Stimulated activated CD8-positive, alpha-beta memory T cell treated with anti-CD3 and anti-CD28 coated beads, Interleukin-7, amount 100 ng/mL, for 24 hours (primary cell): ENCODE measurements around the gene CBY3.
"Not testable (repeated sequence)": the region's sequence is repeated elsewhere in the genome, so short reads cannot be mapped to it uniquely, and the experiment has no call there.

Source experiments
- DNase-seq: peaks from one replicate; pipeline ENCODE4 v3.0.0-alpha.2; 2020; ENCODE audit warnings: low read depth

CBY3 gene

DNA sequence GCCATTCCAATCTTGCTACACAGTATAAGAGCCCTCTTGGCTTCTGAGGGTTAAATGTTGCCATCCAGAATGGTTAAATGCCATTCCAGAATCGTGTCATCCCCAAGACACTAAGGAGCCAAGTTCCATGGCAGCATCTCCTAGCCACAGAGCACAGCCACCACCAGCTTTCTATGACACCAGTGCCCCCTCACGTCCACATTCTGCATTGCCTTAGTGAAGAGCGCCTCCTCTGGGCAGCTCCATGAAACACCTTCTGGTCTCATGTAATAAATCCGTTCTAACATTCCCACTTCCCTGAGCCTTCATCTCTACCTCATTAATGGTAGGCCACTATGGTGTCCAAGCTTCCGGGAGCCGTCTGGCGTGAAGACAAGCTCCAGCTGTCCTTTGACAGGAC lies 12.4 kb downstream of the CBY3 start:
- DNase-seq, result no peak

DNA sequence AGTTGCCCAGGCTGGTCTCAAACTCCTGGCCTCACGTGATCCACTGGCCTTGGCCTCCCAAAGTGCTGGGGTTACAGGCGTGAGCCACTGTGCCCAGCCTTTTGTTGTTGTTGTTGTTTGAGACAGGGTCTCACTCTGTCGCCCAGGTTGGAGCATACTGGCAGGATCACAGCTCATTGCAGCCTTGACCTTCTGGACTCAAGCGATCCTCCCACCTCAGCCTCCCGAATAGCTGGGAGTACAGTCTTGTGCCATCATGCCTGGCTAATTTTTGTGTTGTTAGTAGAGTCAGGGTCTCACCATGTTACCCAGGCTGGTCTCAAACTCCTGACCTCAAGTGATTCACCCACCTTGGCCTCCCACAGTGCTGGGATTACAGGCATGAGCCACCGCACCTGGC lies 19.2 kb downstream of the CBY3 start:
- DNase-seq, result not testable (repeated sequence)

DNA sequence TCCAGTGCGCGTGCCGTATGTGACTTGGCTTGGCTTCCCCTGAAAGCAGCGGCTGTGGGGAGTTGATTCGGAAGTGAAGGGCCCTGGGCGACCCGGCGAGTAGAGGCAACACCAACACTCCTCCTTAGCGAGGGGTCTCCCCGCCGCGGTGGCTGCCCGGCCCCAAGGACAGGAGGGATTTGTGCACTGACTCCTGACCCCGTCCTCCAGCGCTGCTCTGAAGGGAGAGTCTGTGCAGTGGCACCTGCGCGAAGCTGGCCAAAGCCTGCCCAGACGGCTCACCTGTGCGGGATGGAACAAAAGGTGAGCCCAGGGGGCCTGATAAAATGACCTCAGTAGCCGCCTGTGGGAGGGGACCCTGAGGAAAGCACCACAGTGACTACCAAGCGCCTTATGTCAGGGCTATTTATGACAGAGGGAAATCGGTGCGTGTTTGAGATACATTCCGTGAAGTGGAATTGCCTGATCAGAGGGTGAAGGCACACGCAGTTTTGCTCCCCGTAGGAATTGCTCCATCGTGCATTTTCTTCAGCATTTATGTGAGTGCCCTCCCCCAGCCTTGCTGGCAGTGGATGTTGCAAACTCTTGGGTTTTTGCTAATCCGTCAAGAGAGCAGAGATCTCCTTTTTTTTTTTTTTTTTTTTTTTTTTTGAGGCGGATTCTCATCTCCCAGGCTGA lies 22.5 kb downstream of the CBY3 start:
- not testable (repeated sequence) for DNase-seq

DNA sequence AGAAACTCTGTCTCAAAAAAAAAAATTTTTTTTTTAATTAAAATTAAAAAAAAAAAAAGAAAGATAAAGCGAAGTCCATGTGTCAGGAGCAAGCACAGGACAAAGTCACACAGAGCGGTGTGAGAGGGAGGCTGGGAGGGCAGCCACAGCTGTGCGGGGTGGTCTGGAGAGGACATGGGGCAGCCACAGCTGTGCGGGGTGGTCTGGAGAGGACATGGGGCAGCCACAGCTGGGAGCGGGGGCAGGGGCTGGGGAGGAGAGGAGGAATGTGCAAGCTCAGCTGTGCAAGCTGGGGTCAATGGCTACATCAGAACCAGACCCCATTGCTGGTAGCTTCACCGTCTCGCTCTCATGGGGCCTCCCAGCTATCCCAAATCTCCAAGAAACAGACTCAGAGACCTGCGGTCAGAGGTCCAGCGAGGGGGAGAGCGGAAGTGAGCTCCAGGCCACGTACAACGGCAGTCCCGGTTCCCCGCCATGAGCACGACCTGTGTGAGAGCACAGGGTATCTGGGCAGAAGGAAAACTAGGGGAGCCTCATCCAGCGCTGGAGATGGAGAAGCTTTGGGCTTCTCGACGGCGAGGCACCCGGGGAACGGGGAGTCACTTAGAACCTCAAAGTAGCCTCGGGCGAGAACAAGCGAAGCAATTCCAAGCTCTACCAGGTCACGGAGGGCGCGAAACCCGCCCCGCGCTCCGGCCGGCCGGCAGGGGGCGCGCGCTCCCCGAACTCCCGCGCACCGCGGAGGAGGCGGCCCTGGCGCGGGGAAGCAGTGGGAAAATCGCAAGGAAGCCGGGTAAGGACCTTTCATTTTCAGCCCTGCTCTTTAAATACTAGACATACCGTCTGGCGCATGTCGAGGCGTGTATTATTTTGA lies 23.3 kb downstream of the CBY3 start:
- not testable (repeated sequence) for DNase-seq

DNA sequence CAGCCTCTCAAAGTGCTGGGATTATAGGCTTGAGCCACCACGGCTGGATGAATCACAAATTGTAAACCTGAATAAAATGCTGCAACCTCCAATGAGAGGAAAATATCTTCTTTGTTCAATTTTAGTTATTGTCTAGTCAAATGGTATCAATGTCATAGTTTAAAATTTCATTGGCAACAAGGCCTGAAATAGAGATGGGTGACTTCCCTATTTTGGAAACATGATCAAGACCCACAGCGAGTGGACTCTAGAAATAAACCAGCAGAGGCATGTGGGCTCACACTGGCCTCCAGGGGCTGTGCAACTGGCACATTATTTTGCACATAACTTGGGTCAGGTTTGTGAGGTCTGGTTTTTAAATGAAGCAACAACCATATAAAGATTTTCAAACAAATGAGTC lies 27.7 kb downstream of the CBY3 start:
- not testable (repeated sequence) for DNase-seq

DNA sequence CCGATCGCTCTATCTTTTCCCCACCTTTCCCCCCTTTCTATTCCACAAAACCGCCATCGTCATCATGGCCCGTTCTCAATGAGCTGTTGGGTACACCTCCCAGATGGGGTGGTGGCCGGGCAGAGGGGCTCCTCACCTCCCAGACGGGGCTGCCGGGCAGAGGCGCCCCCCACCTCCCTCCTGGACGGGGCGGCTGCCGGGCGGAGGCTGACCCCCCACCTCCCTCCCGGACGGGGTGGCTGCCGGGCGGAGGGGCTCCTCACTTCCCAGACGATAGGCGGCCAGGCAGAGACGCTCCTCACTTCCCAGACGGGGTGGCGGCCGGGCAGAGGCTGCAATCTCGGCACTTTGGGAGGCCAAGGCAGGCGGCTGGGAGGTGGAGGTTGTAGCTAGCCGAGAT lies 30.6 kb downstream of the CBY3 start:
- not testable (repeated sequence) for DNase-seq

DNA sequence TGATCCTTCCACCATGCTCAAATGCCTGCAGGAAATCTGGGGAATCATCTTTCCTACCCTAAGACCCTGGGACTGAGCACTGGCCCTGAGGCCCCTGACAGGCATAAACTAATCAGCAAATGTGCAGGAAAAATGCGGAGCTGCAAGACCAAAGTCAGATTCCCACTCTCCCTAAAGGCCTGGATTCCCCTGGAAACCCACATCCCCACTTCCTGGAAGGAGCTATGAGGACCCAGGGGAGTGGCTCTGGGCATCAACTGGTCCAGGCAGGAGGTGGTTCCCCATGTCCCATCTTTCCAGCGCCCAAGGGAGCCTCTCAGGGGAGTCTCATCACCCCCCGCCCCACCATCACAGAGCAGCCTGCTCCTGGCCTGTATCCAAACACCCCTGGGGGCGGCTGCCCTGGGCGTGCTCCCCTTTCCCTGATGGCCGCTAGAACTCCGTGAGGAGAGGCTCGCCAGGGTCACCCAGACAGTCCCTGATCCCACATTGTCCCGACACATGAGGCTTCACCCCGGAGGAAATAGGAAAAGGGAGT lies 31.6 kb downstream of the CBY3 start:
- not testable (repeated sequence) for DNase-seq

DNA sequence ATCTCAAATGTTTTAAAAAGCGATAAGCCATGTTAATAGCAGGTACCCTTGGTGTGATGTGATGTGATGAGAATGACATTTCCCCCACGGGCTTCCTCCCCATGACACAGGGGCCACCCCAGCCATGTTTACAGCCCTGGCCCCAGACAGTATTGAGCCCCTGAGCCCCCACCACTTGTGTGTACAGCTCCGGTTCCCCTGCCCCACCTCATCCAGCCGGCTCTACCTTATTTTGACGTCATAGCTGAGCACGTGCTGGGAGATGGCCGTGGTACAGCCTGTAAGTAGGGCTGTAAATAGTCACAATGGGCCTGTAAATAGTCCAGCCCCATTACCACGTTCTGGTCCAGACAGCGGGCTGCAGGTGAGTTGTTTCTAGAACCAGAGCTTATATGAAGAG lies 32.4 kb downstream of the CBY3 start:
- no peak for DNase-seq

DNA sequence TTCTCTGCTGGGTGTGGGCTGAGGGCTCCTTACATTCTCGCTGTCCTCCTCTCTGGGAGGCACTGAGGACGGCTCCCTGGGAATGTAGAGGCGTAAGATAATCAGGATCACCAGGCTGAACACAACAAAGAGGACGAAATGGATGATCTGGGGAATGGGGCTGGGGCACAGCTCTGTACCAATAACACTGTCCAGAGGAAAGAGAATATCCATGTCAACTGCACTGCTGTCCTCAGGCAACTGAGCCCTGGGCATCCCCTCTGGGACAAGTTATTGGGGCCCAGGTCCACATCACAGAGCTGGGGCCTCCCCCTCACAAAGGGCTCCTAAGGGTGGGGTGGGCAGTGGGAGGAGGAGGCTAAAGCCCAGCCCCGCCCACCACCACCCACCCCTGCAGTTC lies 36.1 kb downstream of the CBY3 start:
- DNase-seq, result not testable (repeated sequence)

DNA sequence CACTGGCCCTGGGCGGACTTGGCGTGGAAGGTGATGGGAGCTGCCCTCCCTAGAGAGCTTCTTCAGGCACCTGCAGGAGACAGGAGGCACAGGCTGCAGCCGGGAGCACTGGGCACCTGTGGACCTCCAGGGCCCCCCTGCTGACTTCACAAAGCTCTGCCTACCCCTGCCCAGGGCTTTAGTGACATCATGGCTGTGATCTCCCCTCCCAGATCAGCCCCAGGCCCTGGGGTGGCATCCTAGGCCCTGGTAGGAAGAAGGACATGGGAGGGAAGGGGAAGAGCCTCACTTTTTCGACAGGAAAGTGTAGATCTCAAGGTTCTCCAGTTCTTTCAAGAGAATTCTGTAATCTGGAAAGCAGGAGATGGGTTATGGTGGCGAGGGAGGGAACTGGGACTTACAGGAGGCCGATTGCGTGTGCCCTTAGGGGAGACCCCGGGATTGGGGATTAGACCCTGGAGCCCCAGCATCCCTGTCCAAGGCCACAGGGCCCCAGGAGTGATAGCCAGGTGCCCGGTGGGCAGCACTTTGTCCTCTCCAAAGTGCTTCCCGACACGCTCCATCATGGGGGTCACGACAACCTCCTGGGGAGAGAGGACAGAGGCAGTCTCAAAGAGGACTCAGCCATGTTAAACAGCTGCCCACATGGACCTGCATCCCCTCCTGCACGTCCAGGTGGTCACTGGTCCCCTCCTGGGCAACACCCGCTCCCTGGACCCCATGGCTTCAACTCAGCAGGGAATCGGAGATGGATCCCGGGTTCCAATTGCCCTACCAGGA lies 37.5 kb downstream of the CBY3 start:
- not testable (repeated sequence) for DNase-seq

DNA sequence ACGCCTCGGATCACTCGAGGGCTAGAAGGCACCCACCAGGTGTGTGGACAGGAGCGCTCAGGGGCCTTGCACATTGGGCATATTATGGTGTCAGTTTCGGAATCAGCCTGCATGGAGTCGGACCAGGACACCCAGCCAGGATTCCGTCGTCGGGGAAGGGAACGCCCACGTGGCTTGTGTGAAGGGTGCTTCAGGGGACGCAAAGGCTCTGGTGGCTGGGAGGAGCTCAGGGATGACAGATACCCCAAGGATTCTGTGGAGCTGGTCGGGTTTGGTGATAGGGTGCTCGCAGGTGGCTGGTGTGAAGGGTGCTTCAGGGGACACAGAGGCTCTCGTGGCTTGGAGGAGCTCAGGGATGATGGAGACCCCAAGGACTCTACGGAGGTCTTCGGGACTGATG lies 38.2 kb downstream of the CBY3 start:
- DNase-seq, result not testable (repeated sequence)

DNA sequence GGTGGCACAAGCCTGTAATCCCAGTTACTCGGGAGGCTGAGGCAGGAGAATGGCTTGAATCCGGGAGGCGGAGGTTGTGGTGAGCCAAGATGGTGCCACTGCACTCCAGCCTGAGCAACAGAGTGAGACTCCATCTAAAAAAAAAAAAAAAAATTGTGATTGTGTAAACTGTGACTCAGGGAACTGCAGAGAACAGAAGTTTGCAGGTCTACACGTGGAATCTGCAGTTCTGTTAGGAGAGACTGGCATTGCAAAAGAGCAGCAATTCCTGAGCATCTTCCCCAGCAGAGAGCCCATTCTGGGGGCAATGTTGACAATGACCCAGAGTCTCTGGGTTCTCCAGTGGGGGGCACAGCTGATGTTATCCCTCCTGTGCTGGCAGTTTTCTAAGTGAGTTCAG lies 39.1 kb downstream of the CBY3 start:
- not testable (repeated sequence) for DNase-seq

DNA sequence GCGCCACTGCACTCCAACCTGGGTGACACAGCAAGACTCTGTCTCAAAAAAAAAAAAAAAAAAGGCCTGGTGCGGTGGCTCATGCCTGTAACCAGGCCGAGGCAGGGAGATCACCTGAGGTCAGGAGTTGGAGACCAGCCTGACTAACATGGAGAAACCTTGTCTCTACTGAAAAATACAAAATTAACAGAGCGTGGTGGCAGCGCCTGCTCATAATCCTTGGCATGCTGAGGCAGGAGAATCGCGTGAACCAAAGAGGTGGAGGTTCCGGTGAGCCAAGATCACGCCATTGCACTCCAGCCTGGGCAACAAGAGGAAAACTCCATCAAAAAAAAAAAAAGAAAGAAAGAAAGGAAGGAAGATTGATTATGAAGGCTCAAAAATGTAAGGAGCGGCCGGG lies 41.5 kb downstream of the CBY3 start:
- not testable (repeated sequence) for DNase-seq

DNA sequence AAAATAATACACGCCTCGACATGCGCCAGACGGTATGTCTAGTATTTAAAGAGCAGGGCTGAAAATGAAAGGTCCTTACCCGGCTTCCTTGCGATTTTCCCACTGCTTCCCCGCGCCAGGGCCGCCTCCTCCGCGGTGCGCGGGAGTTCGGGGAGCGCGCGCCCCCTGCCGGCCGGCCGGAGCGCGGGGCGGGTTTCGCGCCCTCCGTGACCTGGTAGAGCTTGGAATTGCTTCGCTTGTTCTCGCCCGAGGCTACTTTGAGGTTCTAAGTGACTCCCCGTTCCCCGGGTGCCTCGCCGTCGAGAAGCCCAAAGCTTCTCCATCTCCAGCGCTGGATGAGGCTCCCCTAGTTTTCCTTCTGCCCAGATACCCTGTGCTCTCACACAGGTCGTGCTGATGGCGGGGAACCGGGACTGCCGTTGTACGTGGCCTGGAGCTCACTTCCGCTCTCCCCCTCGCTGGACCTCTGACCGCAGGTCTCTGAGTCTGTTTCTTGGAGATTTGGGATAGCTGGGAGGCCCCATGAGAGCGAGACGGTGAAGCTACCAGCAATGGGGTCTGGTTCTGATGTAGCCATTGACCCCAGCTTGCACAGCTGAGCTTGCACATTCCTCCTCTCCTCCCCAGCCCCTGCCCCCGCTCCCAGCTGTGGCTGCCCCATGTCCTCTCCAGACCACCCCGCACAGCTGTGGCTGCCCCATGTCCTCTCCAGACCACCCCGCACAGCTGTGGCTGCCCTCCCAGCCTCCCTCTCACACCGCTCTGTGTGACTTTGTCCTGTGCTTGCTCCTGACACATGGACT lies 46.3 kb downstream of the CBY3 start:
- not testable (repeated sequence) for DNase-seq

DNA sequence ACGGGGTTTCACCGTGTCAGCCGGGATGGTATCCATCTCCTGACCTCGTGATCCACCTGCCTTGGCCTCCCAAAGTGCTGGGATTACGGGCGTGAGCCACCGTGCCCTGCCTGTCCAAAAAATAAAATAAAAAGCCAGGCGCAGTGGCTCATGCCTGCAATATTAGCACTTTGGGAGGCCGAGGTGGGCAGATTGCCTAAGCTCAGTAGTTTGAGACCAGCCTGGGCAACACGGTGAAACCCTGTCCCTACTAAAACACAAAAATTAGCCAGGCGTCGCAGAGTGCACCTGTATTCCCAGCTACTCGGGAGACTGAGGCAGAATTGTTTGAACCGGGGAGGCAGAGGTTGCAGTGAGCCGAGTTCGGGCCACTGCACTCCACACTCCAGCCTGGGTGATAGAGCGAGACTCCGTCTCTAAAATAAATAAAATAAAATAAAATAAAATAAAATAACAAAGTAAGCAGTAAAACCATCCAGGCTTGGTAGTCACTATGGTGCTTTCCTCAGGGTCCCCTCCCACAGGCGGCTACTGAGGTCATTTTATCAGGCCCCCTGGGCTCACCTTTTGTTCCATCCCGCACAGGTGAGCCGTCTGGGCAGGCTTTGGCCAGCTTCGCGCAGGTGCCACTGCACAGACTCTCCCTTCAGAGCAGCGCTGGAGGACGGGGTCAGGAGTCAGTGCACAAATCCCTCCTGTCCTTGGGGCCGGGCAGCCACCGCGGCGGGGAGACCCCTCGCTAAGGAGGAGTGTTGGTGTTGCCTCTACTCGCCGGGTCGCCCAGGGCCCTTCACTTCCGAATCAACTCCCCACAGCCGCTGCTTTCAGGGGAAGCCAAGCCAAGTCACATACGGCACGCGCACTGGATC lies 47.1 kb downstream of the CBY3 start:
- DNase-seq, result not testable (repeated sequence)
